NCI-H345 treated with DMSO at 0.1 percent for 48 hours (cell line): Measurements from ENCODE around the gene CACNA1C.

Source experiments
- DNase-seq: peaks from one replicate; lab custom pipeline; 2025; ENCODE audit not compliant: unreplicated experiment; lab: John Stamatoyannopoulos, UW

Gene CACNA1C

DNA sequence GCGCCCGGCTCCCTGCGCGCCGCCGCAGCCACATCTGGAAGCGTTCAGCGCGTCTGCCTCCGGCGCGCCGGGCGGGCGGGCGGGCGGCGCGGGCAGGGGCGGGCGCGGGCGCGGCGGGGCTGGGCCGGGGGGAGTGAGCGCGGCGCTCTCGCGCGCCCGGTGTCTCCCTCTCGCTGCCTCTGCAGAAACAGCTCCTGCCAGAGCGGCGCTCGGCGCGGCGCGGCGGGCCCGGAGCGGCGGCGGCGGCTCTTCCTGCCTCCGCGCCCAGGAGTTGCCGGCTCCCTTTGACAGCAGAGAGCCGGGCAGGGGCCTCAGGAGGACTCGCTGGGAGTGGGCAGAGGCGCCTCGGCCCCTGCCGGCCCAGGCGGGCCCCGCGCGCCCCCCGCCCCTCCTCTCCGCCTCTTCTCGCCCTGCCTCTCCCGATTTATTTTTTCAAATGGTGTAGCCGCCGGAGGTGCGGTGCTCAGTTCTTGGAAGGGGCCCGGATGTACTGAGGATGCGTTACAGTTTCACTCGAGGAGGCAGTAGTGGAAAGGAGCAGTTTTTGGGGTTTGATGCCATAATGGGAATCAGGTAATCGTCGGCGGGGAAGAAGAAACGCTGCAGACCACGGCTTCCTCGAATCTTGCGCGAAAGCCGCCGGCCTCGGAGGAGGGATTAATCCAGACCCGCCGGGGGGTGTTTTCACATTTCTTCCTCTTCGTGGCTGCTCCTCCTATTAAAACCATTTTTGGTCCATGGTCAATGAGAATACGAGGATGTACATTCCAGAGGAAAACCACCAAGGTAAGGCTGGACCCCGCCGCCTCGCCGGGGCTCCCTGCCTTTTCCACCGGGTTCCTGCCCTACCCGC lies at the start of gene CACNA1C:
Gene CACNA1C, plus strand, starts transcription at position 162 of the 853 bp plus-strand sequence. Its CDS starts 576 bp downstream, at position 738.
- peak; percentile 20 for DNase-seq

DNA sequence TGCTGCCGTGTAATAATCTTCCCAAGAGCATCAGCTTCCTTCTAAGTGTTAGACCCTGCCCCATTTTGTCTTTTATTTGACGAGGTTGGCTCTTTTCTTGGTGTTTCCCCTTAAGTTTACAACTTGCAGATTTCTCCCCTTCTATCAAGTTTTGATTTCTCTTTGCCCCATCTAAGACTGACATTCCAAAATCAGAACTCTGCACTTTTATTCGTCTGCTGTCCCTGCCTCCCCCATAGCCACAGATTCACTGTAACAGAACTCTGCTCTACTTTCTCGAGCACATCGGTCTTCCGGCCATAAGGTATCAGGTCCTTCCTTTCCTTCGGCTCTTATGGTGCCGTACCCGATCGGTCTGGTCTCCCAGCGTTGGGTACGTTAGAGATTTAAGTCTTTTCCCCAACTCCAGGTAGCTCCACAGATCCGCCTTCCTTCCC lies 49.1 kb upstream of the CACNA1C start:
- DNase-seq, result no peak

- peak; percentile 89 for DNase-seq
Observed at GRCh38 chr12:2004113-2004929, 48.5 kb upstream of the CACNA1C start, which contains the start of gene DCP1B. Gene DCP1B (minus strand): TSS chr12:2004457. CDS start chr12:2004431, 26 bp downstream.

GRCh38 chr12:2008677-2009076 lies 44.1 kb upstream of the CACNA1C start:
- DNase-seq, result no peak

DNA sequence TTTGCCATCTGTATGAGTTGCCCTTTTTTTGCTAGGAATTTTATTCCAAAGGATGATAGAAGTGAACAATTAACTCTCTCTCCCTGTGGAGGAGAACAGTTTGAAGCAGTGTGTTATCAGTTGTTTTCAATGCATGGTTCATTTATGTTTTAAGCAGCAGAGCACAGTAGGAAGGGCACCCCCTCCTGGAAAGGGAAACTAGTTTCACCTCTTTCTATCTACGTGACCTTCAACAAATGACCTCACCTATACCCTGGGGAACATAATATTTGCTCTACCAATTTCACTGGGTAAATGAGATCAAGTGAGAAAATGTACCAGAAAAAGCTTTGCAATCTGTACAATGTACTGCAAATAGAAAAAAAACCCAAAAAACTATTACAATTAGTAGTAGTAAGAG lies 43.2 kb upstream of the CACNA1C start:
- DNase-seq, result peak; percentile 45

DNA sequence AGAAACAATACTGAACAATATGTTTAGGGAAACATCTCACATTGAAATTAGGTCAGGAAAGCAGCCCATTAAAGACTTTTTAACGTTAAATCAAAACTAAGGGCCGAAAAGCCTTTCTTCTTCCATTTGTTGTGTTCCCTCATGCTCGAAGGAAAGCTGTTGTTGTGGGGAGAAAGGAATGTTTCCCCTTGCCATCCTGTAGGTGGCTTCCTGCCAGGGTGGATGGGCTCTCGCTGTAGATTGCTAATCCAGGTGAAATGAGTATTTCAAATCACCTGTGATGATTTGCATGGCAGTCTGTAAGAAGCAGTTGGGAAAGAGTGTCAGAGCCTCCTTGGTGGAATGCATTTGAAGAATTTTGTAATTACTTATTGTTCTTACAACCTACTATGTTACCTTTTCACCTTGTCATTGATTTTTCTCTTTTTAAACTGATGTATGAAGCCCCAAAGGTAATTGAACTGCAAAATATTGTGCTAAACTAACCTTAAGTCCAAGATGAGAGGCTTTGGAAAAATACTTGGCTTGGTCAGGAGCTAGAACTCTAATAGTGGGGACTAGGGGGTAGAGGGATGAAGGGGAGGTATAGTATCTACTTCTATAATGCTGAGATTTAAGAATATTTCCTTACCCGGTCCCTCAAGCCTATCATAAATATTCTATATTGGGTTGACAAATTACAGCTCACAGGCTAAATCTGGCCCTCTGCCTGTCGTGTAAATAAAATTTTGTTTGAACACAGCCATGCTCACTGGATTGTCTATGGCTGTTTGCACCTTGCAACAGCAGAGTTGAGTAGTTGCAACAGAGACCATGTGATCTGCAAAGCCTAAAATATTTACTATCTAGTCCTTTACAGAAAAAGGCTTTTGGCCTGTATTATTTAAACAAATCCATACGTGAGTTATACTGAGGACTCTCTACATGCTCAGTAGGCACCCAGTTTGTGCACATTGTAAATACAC lies 40.9 kb upstream of the CACNA1C start:
- DNase-seq, result no peak

- no peak for DNase-seq
Observed at GRCh38 chr12:2013086-2013485, 39.7 kb upstream of the CACNA1C start.

- DNase-seq, result no peak
Observed at GRCh38 chr12:2013527-2014223, 39.1 kb upstream of the CACNA1C start.

DNA sequence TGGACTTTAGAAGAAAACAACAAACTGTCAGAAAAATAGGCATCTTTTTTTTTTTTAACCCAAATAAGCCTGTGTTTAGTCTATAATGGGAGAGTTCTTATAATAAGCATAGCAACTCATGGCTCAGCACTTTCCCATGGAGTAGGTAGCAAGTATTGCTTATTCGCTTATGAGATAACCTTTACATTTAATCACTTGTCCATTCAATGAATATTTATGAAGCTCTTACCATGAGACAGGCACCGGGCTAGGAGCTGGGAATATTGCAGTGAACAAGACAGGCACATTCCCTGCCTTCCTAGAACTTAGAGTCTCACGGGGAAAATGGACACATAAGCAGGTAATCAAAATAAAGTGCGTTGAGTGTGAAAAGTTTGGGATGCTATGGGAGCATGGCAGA lies 38.6 kb upstream of the CACNA1C start:
- DNase-seq, result no peak

- no peak for DNase-seq
Observed at GRCh38 chr12:2016862-2017545, 35.8 kb upstream of the CACNA1C start.

- DNase-seq, result no peak
Observed at GRCh38 chr12:2017546-2018337, 35.0 kb upstream of the CACNA1C start.

- DNase-seq, result no peak
Observed at GRCh38 chr12:2018391-2018790, 34.4 kb upstream of the CACNA1C start.

DNA sequence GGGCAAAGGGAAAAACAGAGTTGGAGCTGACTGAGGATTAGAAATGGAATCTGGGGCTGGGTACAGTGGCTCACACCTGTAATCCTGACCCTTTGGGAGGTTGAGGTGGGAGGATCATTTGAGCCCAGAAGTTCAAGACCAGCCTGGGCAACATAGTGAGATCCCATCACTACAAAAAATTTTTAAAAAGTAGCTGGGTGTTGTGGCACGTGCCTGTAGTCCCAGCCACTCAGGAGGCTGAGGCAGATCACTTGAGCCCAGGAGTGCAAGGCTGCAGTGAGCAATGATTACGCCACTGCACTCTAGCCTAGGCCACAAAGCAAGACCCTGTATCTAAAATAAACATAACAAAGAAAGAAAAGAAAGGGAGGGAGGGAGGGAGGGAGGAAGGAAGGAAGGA lies 33.7 kb upstream of the CACNA1C start:
- DNase-seq, result no peak

DNA sequence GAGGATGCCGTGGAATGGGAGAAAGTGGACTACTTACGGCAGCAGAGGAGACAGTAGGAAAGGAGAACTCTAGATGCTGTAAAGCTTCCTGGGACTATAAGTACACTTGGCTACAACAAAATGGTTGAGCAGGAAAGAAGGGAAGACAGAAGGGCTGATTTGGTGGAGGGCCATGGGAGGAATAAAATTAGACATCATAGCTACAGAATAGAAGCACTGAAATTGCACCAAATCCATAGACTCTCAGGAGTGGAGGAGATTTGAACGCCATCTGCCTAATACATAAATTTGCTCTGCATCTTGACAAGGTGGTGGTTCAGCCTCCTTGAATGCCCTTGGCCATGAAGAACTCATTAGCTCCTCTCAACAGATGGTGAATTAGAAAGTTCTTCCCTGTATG lies 32.3 kb upstream of the CACNA1C start:
- DNase-seq, result no peak

DNA sequence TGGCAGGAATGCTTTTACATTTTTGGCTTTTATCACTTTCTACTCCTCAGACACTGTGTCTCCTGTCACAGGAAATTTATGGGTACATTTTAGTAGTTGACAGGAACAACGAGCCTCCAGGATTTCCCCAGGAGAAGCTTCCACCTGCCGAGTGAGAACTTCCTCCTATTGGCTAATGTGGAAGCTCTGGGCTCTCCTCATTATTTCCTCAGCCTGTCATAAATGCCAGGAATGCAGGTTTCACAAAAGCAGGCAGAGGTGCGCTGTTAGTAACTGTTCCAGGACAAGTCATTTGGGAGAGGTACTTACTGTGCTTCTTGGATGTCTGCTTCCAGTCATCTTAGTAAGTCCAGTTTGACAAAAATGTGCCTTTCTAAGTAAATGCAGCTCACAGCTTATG lies 29.4 kb upstream of the CACNA1C start:
- no peak for DNase-seq

DNA sequence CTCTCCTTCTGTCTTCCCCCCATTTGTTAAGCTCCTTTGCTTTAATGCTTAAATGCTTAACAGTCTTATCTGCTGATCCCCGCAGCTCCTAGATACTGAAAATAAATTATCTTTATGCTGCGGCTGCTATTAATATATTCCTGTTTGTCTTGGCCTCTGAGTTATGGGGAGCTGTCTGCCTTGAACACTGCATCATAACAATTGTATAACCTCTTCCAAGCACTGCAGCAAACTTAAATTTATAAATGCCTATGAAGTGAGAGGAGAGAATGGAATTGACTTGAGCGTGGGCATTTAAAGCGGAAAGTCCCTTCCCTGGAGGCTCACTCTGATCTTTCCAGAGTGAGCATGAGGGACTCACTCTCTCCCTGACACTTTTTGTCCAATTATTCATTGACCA lies 25.4 kb upstream of the CACNA1C start:
- DNase-seq, result no peak

- DNase-seq, result no peak
Observed at GRCh38 chr12:2029851-2030250, 22.9 kb upstream of the CACNA1C start.

DNA sequence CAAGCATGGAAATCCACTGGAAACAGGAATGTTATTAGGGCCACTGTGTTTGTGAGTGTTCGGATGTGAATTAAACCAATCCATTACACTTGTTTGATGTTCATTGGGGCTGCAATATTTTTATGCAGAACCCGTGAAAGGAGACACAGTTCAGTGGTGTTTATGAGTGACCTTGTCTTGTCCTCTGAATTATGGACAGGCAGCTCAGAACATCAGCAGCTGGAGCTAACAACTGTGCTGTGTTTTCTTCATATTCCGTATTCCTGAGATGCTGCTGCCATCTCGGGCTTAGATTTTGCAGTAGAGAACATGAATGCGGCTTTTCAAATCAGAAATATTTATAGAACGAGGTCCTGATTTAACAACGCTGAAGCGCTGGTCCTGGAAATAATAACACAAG lies 20.3 kb upstream of the CACNA1C start:
- DNase-seq, result no peak
